Adipocyte (in vitro differentiated cells): ENCODE measurements around the gene KDM8.
"Not testable (repeated sequence)": the region's sequence is repeated elsewhere in the genome, so short reads cannot be mapped to it uniquely, and the experiment has no call there.

Experiments used
- DNase-seq: peaks from one replicate; pipeline ENCODE4 v3.0.0-alpha.2; 2015; ENCODE audit warnings: low read depth
- H3K27me3 ChIP-seq: replicated peaks from 2 replicates; pipeline ENCODE4 v1.7.0; 2013; ENCODE audit warnings: mild to moderate bottlenecking, low read length, moderate library complexity; ENCODE audit not compliant: control insufficient read depth, insufficient read depth
- H3K36me3 ChIP-seq: 2 replicates; pipeline ENCODE4 v1.7.0; 2013; ENCODE audit warnings: low read length, mild to moderate bottlenecking, moderate library complexity; ENCODE audit not compliant: control insufficient read depth, insufficient read depth, severe bottlenecking
- H3K4me1 ChIP-seq: 2 replicates; pipeline ENCODE4 v1.7.0; 2013; ENCODE audit warnings: mild to moderate bottlenecking, low read length, moderate library complexity; ENCODE audit not compliant: control insufficient read depth, insufficient read depth
- H3K4me3 ChIP-seq: 2 replicates; pipeline ENCODE4 v1.7.0; 2013; ENCODE audit warnings: mild to moderate bottlenecking, low read length, moderate library complexity
- H3K9ac ChIP-seq: 2 replicates; pipeline ENCODE4 v1.7.0; 2013; ENCODE audit warnings: mild to moderate bottlenecking, low read length, moderate library complexity
- H3K9me3 ChIP-seq: 2 replicates; pipeline ENCODE4 v1.7.0; 2013; ENCODE audit warnings: mild to moderate bottlenecking, low read length, moderate library complexity; ENCODE audit not compliant: control insufficient read depth

The KDM8 gene

GRCh38 chr16:27248036-27248435 is 44.7 kb downstream of the KDM8 start:
- no peaks in the 10 kb centered on the region for H3K9me3 ChIP-seq
- peaks cover 36% of the 10 kb centered on the region for H3K4me1 ChIP-seq
- H3K27me3 ChIP-seq: no peaks in the 10 kb centered on the region
- DNase-seq: no peak
- H3K36me3 ChIP-seq: no peaks in the 10 kb centered on the region
- no peak overlapping the region for H3K4me3 ChIP-seq
- H3K9ac ChIP-seq: no peak overlapping the region

- H3K9ac ChIP-seq, H3K36me3 ChIP-seq, H3K9me3 ChIP-seq, H3K4me3 ChIP-seq, H3K27me3 ChIP-seq, DNase-seq: not testable (repeated sequence)
- H3K4me1 ChIP-seq: peaks cover 37% of the 10 kb centered on the region
Measured at GRCh38 chr16:27248886-27249285, 45.6 kb downstream of the KDM8 start.

GRCh38 chr16:27251541-27252205 is 48.3 kb downstream of the KDM8 start:
- no peak overlapping the region for H3K4me3 ChIP-seq
- no peaks in the 10 kb centered on the region for H3K9me3 ChIP-seq
- H3K36me3 ChIP-seq: peaks cover 14% of the 10 kb centered on the region
- no peaks in the 10 kb centered on the region for H3K27me3 ChIP-seq
- H3K4me1 ChIP-seq: peaks cover 18% of the 10 kb centered on the region
- no peak for DNase-seq
- H3K9ac ChIP-seq: no peak overlapping the region

GRCh38 chr16:27252206-27252585 is 48.9 kb downstream of the KDM8 start:
- H3K27me3 ChIP-seq: no peaks in the 10 kb centered on the region
- no peak overlapping the region for H3K9ac ChIP-seq
- peaks cover 18% of the 10 kb centered on the region for H3K4me1 ChIP-seq
- no peak overlapping the region for H3K4me3 ChIP-seq
- H3K36me3 ChIP-seq: peaks cover 19% of the 10 kb centered on the region
- no peaks in the 10 kb centered on the region for H3K9me3 ChIP-seq
- DNase-seq: no peak

- no peaks in the 10 kb centered on the region for H3K9me3 ChIP-seq
- peak overlapping the region; percentile 10 for H3K4me3 ChIP-seq
- DNase-seq: peak; percentile 77
- no peaks in the 10 kb centered on the region for H3K27me3 ChIP-seq
- H3K36me3 ChIP-seq: peaks cover 21% of the 10 kb centered on the region
- peaks cover 24% of the 10 kb centered on the region for H3K4me1 ChIP-seq
- H3K9ac ChIP-seq: peak overlapping the region; percentile 11
Measured at GRCh38 chr16:27253526-27253930, 50.2 kb downstream of the KDM8 start.

- Histone ChIP-seq H3K36me3 (peaks cover 21% of the 10 kb centered on the region), H3K9ac (no peak overlapping the region), H3K9me3 (no peaks in the 10 kb centered on the region), H3K27me3 (no peaks in the 10 kb centered on the region), H3K4me1 (peaks cover 24% of the 10 kb centered on the region), H3K4me3 (no peak overlapping the region)
- DNase-seq: no peak
Measured at GRCh38 chr16:27254262-27254811, 51.0 kb downstream of the KDM8 start.

- H3K4me1 ChIP-seq: peaks cover 29% of the 10 kb centered on the region
- no peak for DNase-seq
- H3K36me3 ChIP-seq: peaks cover 21% of the 10 kb centered on the region
Measured at GRCh38 chr16:27256861-27257260, 53.5 kb downstream of the KDM8 start.

GRCh38 chr16:27257271-27257670 is 53.9 kb downstream of the KDM8 start:
- Histone ChIP-seq H3K27me3 (no peaks in the 10 kb centered on the region), H3K4me3 (no peak overlapping the region), H3K9me3 (no peaks in the 10 kb centered on the region), H3K9ac (no peak overlapping the region), H3K4me1 (peaks cover 29% of the 10 kb centered on the region), H3K36me3 (peaks cover 21% of the 10 kb centered on the region)
- DNase-seq: no peak

More at GRCh38 chr16:27256861-27257260, 53.5 kb downstream of the KDM8 start:
- no peak overlapping the region for H3K4me3 ChIP-seq
- H3K9ac ChIP-seq: no peak overlapping the region
- H3K27me3 ChIP-seq: no peaks in the 10 kb centered on the region
- H3K9me3 ChIP-seq: no peaks in the 10 kb centered on the region

GRCh38 chr16:27258241-27258734 is 55.0 kb downstream of the KDM8 start:
- H3K9ac ChIP-seq: peak overlapping the region; percentile 22
- peaks cover 21% of the 10 kb centered on the region for H3K36me3 ChIP-seq
- peaks cover 25% of the 10 kb centered on the region for H3K4me1 ChIP-seq
- H3K4me3 ChIP-seq: no peak overlapping the region
- DNase-seq: no peak
- no peaks in the 10 kb centered on the region for H3K27me3 ChIP-seq
- H3K9me3 ChIP-seq: no peaks in the 10 kb centered on the region

- no peak overlapping the region for H3K4me3 ChIP-seq
- H3K36me3 ChIP-seq: peaks cover 21% of the 10 kb centered on the region
- peaks cover 17% of the 10 kb centered on the region for H3K4me1 ChIP-seq
- no peak overlapping the region for H3K9ac ChIP-seq
- H3K9me3 ChIP-seq: no peaks in the 10 kb centered on the region
- H3K27me3 ChIP-seq: no peaks in the 10 kb centered on the region
- no peak for DNase-seq
Measured at GRCh38 chr16:27259710-27260109, 56.4 kb downstream of the KDM8 start.

- H3K36me3 ChIP-seq, H3K9me3 ChIP-seq, H3K27me3 ChIP-seq, DNase-seq, H3K4me3 ChIP-seq, H3K9ac ChIP-seq: not testable (repeated sequence)
- H3K4me1 ChIP-seq: peaks cover 18% of the 10 kb centered on the region
Measured at GRCh38 chr16:27262904-27263423, 59.6 kb downstream of the KDM8 start.
